ENCODE results near the gene ECI1. TPM values are rescaled to one million over a fixed set of nuclear protein-coding genes. Genes with fewer than 3 reads are reported as not detected.

Gene ECI1
- total RNA-seq, 4 donors from 2014 or later: 104 to 208 (median 169) TPM

DNA sequence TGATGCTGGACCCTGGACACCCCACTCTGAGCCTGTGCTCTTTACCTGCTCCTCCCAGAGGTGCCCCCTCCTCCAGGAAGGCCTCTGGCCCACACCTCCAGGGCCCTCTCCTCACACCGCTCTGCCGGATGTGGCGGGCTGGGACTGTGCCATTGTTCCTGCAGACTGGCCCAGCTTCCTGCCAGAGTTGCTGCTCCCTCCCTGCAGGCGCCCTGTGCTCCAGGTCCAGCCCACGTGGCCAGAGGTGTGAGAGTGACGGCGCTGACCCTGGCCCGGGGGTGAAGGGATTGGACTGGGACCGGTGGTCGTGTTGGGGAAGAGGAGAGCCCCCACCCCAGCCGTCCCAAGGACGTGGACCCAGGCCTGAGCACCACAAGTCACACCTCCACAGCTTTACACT is 22.3 kb downstream of the ECI1 start:
- Histone ChIP-seq H3K27ac (peak overlapping the region in 2 of 3 donors; percentile 91 to 98), H3K4me3 (replicated peaks in 1 of 3) (no peak overlapping the region), H3K4me1 (peaks cover 49 to 58% of the 10 kb centered on the region in 2 donors), H3K27me3 (no peaks in the 10 kb centered on the region), H3K36me3 (peaks cover 36 to 43% of the 10 kb centered on the region in 2 donors), H3K9me3 (no peaks in the 10 kb centered on the region)
- 76 to 87% methylated on average over 3 to 11 of the region's 12 CpGs for WGBS, 2 donors
- no peak for TF ChIP-seq POLR2A (IDR thresholded peaks at IDR 0.05)
- TF ChIP-seq, protein P1, sequence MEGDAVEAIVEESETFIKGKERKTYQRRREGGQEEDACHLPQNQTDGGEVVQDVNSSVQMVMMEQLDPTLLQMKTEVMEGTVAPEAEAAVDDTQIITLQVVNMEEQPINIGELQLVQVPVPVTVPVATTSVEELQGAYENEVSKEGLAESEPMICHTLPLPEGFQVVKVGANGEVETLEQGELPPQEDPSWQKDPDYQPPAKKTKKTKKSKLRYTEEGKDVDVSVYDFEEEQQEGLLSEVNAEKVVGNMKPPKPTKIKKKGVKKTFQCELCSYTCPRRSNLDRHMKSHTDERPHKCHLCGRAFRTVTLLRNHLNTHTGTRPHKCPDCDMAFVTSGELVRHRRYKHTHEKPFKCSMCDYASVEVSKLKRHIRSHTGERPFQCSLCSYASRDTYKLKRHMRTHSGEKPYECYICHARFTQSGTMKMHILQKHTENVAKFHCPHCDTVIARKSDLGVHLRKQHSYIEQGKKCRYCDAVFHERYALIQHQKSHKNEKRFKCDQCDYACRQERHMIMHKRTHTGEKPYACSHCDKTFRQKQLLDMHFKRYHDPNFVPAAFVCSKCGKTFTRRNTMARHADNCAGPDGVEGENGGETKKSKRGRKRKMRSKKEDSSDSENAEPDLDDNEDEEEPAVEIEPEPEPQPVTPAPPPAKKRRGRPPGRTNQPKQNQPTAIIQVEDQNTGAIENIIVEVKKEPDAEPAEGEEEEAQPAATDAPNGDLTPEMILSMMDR (IDR thresholded peaks at IDR 0.05): no peak
- DNase-seq: no peak
- intact Hi-C loops (cut with DNase I): no loop called here

DNA sequence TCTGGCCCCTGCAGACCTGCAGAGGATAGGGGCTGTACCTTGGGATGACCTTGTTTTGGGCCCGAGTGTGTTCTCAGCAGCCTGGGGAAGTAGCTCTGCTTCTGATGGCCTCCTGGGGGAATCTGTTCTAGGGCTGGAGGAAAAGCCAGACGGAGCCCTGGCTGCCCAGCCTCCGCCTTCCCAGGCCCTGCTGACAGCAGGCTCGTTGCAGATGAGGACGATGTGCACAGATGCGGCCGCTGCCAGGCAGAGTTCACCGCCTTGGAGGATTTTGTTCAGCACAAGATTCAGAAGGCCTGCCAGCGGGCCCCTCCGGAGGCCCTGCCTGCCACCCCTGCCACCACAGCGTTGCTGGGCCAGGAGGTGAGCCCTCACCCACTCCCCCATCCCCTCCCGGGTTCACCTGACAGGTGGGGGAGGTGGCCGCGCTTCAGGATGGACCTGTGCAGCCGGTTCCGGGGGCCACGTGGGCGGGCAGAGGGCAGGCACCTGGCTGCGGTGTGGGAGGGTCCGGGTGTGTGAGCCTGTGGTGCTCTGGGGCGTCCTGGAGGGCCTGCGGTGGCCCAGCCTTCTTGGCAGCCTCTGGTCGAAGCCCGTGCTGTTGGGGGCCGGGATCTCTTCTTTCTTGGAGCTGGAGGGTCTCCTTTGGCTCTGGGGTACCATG is 23.1 kb downstream of the ECI1 start:
- 87 to 91% methylated on average over 10 to 19 of the region's 25 CpGs for WGBS, 2 donors
- H3K27me3 ChIP-seq: no peaks in the 10 kb centered on the region
- H3K4me3 ChIP-seq (replicated peaks in 1 of 3): no peak overlapping the region
- H3K9me3 ChIP-seq: no peaks in the 10 kb centered on the region
- H3K36me3 ChIP-seq: peaks cover 28 to 36% of the 10 kb centered on the region in 2 donors
- DNase-seq: no peak
- intact Hi-C loops (cut with DNase I): no loop called here
- H3K4me1 ChIP-seq: peaks cover 47 to 55% of the 10 kb centered on the region in 2 donors
- TF ChIP-seq POLR2A (IDR thresholded peaks at IDR 0.05): no peak
- TF ChIP-seq, protein P1 (IDR thresholded peaks at IDR 0.05): no peak
- H3K27ac ChIP-seq: peak overlapping the region in 1 of 3 donors; percentile 28

DNA sequence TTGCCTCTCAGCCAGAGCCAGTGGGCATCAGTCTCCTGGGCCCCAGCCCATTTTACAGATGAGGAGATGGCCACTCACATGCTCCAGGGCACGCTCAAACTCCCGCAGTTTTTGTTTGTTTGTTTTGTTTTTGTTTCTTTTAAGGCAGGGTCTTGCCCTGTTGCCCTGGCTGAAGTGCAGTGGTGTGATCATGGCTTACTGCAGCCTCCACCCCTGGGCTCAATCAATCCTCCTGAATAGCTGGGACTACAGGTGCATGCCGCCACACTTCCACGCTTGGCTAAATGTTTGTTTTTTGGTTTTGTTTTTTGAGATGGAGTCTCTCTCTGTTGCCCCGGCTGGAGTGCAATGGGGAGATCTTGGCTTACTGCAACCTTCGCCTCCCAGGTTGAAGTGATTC is 24.5 kb downstream of the ECI1 start:
- WGBS, 2 donors: 87 to 88% methylated on average over 6 of the region's 6 CpGs
- no peaks in the 10 kb centered on the region for H3K27me3 ChIP-seq
- intact Hi-C loops (cut with DNase I): no loop called here
- no peak overlapping the region for H3K4me3 ChIP-seq (replicated peaks in 1 of 3)
- H3K4me1 ChIP-seq: peaks cover 35 to 45% of the 10 kb centered on the region in 2 donors
- H3K9me3 ChIP-seq: no peaks in the 10 kb centered on the region
- TF ChIP-seq, protein P1 (IDR thresholded peaks at IDR 0.05): no peak
- no peak for TF ChIP-seq POLR2A (IDR thresholded peaks at IDR 0.05)
- H3K27ac ChIP-seq: no peak overlapping the region
- peaks cover 19 to 27% of the 10 kb centered on the region in 2 donors for H3K36me3 ChIP-seq
- no peak for DNase-seq

DNA sequence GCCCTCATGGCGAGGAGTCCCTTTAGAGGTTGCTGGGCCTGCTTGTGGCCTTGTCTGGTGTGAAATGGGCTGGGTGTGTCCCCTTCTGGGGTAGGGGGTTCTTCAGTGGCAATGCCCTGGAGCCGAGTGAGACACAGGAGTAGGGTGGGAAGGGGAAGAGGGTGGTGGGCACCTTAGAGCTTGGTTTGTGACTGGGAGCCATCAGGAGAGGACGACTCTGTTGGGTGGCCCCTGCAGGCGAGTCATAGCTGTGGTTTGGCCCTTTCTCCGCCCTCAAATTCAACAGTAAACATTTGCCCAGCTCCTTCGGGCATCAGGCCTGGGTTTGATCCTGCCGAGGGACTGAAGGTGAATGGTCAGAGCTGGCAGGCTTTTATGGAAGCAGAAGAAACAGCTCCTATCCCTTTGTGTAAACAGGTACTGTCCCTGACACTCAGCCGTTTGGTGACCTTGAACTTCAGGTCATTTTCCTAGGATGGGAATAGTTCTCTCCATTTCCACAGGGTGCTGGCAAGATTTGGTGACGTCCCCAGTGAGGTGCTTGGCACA is 25.1 kb downstream of the ECI1 start:
- Histone ChIP-seq H3K27me3 (no peaks in the 10 kb centered on the region), H3K9me3 (no peaks in the 10 kb centered on the region), H3K36me3 (peaks cover 19 to 24% of the 10 kb centered on the region in 2 donors), H3K4me1 (peaks cover 29 to 39% of the 10 kb centered on the region in 2 donors), H3K4me3 (replicated peaks in 1 of 3) (no peak overlapping the region), H3K27ac (no peak overlapping the region)
- TF ChIP-seq, protein P1 (IDR thresholded peaks at IDR 0.05): no peak
- no peak for TF ChIP-seq POLR2A (IDR thresholded peaks at IDR 0.05)
- DNase-seq: no peak
- intact Hi-C loops (cut with DNase I): no loop called here
- 82 to 87% methylated on average over 9 of the region's 9 CpGs for WGBS, 2 donors

DNA sequence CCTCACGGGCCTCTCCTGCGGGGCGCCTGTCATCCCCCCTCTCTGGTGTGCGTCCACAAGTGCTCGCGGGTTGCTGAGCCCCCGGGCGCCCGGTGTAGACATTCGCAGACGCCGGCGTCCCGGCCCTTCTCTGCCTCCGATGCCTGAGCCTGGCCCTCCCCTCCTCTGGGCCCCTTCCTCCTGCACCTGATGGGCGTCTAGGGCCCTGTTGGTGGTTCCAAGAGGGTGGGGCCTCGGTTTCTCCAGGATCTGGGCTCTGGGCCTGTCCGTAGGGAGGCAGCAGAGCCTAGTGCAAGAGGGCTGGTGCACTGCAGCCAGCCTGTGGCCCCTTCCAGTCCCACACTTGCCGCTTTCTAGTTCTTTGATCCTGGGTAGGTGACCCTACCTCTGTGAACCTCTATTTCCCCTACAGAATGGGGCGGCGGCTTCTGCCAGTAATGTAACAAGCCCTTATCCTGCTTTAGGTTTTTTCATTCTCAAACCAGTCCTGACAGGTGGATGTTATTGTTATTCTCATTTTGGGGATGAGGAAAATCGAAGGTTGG is 27.4 kb downstream of the ECI1 start:
- DNase-seq: peak; percentile 59 to 62
- Histone ChIP-seq H3K4me3 (replicated peaks in 1 of 3) (peak overlapping the region; percentile 38 to 94 (median 72)), H3K9me3 (no peaks in the 10 kb centered on the region), H3K27ac (peak overlapping the region; percentile 30 to 86 (median 62)), H3K4me1 (peaks cover 10 to 23% of the 10 kb centered on the region in 2 donors), H3K27me3 (no peaks in the 10 kb centered on the region), H3K36me3 (peaks cover 8 to 11% of the 10 kb centered on the region in 2 donors)
- no peak for TF ChIP-seq POLR2A (IDR thresholded peaks at IDR 0.05)
- TF ChIP-seq, protein P1 (IDR thresholded peaks at IDR 0.05): peak in 2 of 6 experiments; percentile 17 to 38
- 8 to 20% methylated on average over 8 to 19 of the region's 22 CpGs for WGBS, 2 donors
- intact Hi-C loops (cut with DNase I): no loop called here
